HCT116 (cell line): ENCODE measurements around the gene KDM5C. TPM values are rescaled to one million over a fixed set of nuclear protein-coding genes. Genes with fewer than 3 reads are reported as not detected.
A peak's percentile ranks its signal among the peaks of the same experiment; 100 is the strongest.

ENCODE experiments used
- ATAC-seq: fragments of 200-7000 bp; cut with Tn5 transposase; 2 replicates; pipeline ENCODE4 v1.9.1; 2020; ENCODE audit warnings: mild to moderate bottlenecking, moderate library complexity
- BruUV-seq: library from RNA; stranded (reverse); fragments of 400-500 nt; replicated peaks from 2 replicates; lab custom pipeline; 2021; lab: Mats Ljungman, UMichigan
- CTCF ChIA-PET: fragments of 300-600 bp; sonication (Branson Sonifier 250); formaldehyde crosslinking; loops from one replicate; lab custom pipeline; 2021; ENCODE audit warnings: antibody characterized with exemption; lab: Charles Lee
- POLR2A ChIA-PET: fragments of 300-600, 350-600 bp; sonication (Branson Sonifier 250); formaldehyde crosslinking; loops from one replicate; lab custom pipeline; 2021; ENCODE audit warnings: antibody characterized with exemption; lab: Charles Lee
- RAD21 ChIA-PET, 2 experiments: fragments of 300-600 bp; sonication (Branson Sonifier 250); formaldehyde crosslinking; loops; one replicate each; lab custom pipeline; 2023; ENCODE audit warnings: low total read pairs in 2 of 2; ENCODE audit not compliant: uncharacterized antibody in 2 of 2, unreplicated experiment in 2 of 2, low non-redundant PET in 1 of 2; lab: Charles Lee
- DNase-seq: peaks from one replicate; pipeline ENCODE4 v3.0.0-alpha.2; 2010; ENCODE audit warnings: low read depth, low spot score
- H2AFZ ChIP-seq: fragments of 200-600 bp; shearing (Covaris generic), sonication (generic); 2 replicates; pipeline ENCODE4 v1.6.1; 2017; ENCODE audit warnings: low read depth, mixed run types, mixed read lengths, antibody characterized with exemption, low read length; ENCODE audit not compliant: poor library complexity, severe bottlenecking
- H3K27ac ChIP-seq: 2 replicates; pipeline ENCODE4 v1.5.1; 2012; ENCODE audit warnings: low read depth, low read length
- H3K27me3 ChIP-seq: fragments of 200-600 bp; sonication (generic); 2 replicates; pipeline ENCODE4 v1.6.1; 2016; ENCODE audit warnings: mixed run types, low read length, mixed read lengths; ENCODE audit not compliant: insufficient read depth
- H3K36me3 ChIP-seq, 2 experiments: fragments of 200-500 bp in 1 of 2; fragments of 200-600 bp in 1 of 2; sonication (Bioruptor generic) in 1 of 2; sonication (generic) in 1 of 2; 2 replicates each; pipeline versions ENCODE4 v1.5.1 to v1.6.1; 2014 to 2016; ENCODE audit warnings: low read length in 2 of 2, inconsistent platforms in 1 of 2, mixed read lengths in 1 of 2, mixed run types in 1 of 2; ENCODE audit not compliant: insufficient read depth in 2 of 2, control insufficient read depth in 1 of 2
- H3K4me1 ChIP-seq, 2 experiments: fragments of 200-600 bp in 1 of 2; sonication (generic) in 1 of 2; 2 replicates each; pipeline versions ENCODE4 v1.5.1 to v1.6.1; 2012 to 2017; ENCODE audit warnings: low read length in 2 of 2, inconsistent platforms in 1 of 2, mild to moderate bottlenecking in 1 of 2, mixed read lengths in 1 of 2, mixed run types in 1 of 2, moderate library complexity in 1 of 2; ENCODE audit not compliant: insufficient read depth in 2 of 2, control insufficient read depth in 1 of 2
- H3K4me2 ChIP-seq: fragments of 200-600 bp; sonication (generic); 2 replicates; pipeline ENCODE4 v1.6.1; 2017; ENCODE audit warnings: mixed run types, low read length, mixed read lengths
- H3K4me3 ChIP-seq, 2 experiments: fragments of 200-600 bp in 1 of 2; sonication (generic) in 1 of 2; replicated peaks in 1 of 2; 2 replicates each; pipeline ENCODE4 v1.5.1; 2011 to 2016; ENCODE audit warnings: low read length in 2 of 2, control low read depth in 1 of 2, low read depth in 1 of 2, mild to moderate bottlenecking in 1 of 2, mixed read lengths in 1 of 2, mixed run types in 1 of 2
- H3K79me2 ChIP-seq: fragments of 200-600 bp; sonication (generic); 2 replicates; pipeline ENCODE4 v1.6.1; 2017; ENCODE audit warnings: mild to moderate bottlenecking, mixed run types, low read length, moderate library complexity, mixed read lengths; ENCODE audit not compliant: insufficient read depth
- H3K9ac ChIP-seq: fragments of 200-600 bp; sonication (generic); 2 replicates; pipeline ENCODE4 v1.6.1; 2016; ENCODE audit warnings: low read length, mixed read lengths
- H3K9me2 ChIP-seq: fragments of 200-600 bp; sonication (generic), shearing (Covaris generic); 2 replicates; pipeline ENCODE4 v1.6.1; 2017; ENCODE audit warnings: mixed run types, mild to moderate bottlenecking, moderate library complexity; ENCODE audit not compliant: insufficient read depth
- H3K9me3 ChIP-seq, 2 experiments: fragments of 200-500 bp in 1 of 2; fragments of 200-600 bp in 1 of 2; sonication (Bioruptor generic) in 1 of 2; sonication (generic) in 1 of 2; 2 replicates each; pipeline ENCODE4 v1.6.1; 2014 to 2017; ENCODE audit warnings: low read length in 2 of 2, mixed read lengths in 2 of 2, inconsistent platforms in 1 of 2, low read depth in 1 of 2, mild to moderate bottlenecking in 1 of 2, mixed run types in 1 of 2, moderate library complexity in 1 of 2; ENCODE audit not compliant: control insufficient read depth in 1 of 2, insufficient read depth in 1 of 2
- H4K20me1 ChIP-seq: fragments of 200-600 bp; sonication (generic), shearing (Covaris generic); 2 replicates; pipeline ENCODE4 v1.6.1; 2017; ENCODE audit warnings: mixed run types, mild to moderate bottlenecking, moderate library complexity; ENCODE audit not compliant: insufficient read depth
- CBX3 ChIP-seq: IDR thresholded peaks from 2 replicates; pipeline ENCODE4 v1.6.1; 2012; ENCODE audit warnings: low read depth
- CEBPB ChIP-seq: IDR thresholded peaks from 2 replicates; pipeline ENCODE4 v1.6.1; 2012; ENCODE audit warnings: low read depth
- EGR1 ChIP-seq: IDR thresholded peaks from 2 replicates; pipeline ENCODE4 v1.6.1; 2012; ENCODE audit warnings: low read depth
- ELF1 ChIP-seq: IDR thresholded peaks from 2 replicates; pipeline ENCODE4 v1.6.1; 2012; ENCODE audit warnings: low read depth, borderline replicate concordance
- EZH2 ChIP-seq: fragments of 200-600 bp; sonication (generic); IDR thresholded peaks from 2 replicates; pipeline ENCODE4 v1.6.1; 2017; ENCODE audit warnings: antibody characterized with exemption, mixed run types
- FOSL1 ChIP-seq: IDR thresholded peaks from 2 replicates; pipeline ENCODE4 v1.6.1; 2012; ENCODE audit warnings: low read depth
- RAD21 ChIP-seq: IDR thresholded peaks from 2 replicates; pipeline ENCODE4 v1.6.1; 2012; ENCODE audit warnings: low read depth, mild to moderate bottlenecking
- SIN3A ChIP-seq: IDR thresholded peaks from 2 replicates; pipeline ENCODE4 v1.6.1; 2012; ENCODE audit warnings: low read depth
- ZNF274 ChIP-seq: fragments of 200-500 bp; sonication (Bioruptor generic); IDR thresholded peaks from 2 replicates; pipeline ENCODE4 v1.6.1; 2014; ENCODE audit warnings: mild to moderate bottlenecking, low read depth, low read length, inconsistent platforms
- intact Hi-C: fragments of 100-400 bp; cut with micrococcal nuclease; formaldehyde crosslinking; loops from 2 replicates; pipeline ENCODE4 v1.10.0; 2022
- total RNA-seq: library from RNA; stranded (reverse); gene quantifications from one replicate; pipeline ENCODE4 v1.2.1, GENCODE V29; 2021; ENCODE audit not compliant: unreplicated experiment
- TF ChIP-seq, protein P1 (sequence below): IDR thresholded peaks from 2 replicates; pipeline ENCODE4 v1.6.1; 2012
- TF ChIP-seq, protein P2 (sequence below): IDR thresholded peaks from 2 replicates; pipeline ENCODE4 v1.6.1; 2012

KDM5C gene
- total RNA-seq, 1 experiment from 2014 or later = 72.9 TPM

DNA sequence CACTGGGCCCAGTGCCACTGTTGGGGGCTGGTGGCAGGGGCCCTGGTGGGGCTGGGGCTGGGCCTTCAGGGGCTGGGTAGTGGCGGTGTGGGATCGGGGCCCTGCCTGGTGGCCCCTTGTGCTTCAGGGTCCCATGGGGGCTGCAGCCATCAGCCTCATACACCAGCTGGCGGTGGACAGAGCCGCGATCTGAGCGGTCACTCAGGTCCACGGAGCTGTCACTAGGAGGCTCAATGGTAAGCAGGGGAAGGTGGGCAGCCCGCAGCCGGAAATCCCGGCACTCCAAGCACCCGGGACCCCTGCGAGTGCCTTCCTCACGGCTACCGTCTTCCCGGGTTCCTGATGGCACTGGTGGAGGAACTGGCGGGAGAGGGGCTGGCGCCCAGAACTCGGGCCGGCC lies 25.5 kb upstream of the KDM5C start (continued):
- TF ChIP-seq FOSL1 (no peak), EZH2 (no peak), EGR1 (no peak), ELF1 (no peak), SIN3A (no peak), CBX3 (no peak), ZNF274 (no peak), CEBPB (no peak)
- TF ChIP-seq, protein P1, sequence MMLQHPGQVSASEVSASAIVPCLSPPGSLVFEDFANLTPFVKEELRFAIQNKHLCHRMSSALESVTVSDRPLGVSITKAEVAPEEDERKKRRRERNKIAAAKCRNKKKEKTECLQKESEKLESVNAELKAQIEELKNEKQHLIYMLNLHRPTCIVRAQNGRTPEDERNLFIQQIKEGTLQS = no peak

DNA sequence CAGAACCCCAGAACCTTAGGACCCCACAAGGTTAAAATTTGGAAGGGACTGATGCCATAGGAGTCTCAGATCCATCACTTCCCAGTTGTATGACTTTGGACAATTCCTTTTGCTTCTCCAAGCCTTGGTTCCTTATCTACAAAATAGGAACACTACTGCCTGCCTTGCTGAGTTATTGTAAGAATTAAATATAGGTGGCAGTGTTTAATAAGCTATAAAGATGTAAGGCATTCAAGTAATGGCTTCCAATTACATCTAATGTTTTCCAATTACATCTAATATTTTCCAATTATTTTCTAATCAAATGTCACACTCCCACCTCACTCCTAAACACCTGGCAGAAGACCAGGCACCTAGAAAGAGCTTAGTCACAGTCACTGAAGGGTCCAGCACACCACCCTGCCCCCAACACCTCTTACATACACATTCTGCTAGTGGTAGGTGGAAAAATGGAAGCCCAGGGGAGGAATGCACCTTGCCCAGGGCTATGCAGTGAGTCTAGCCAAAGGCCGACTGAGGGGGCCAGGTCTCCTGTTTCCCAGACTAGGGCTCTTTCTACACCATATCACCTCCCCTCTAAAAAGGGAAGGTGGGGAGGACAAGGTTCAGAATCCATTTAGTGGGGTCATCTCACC lies 24.5 kb upstream of the KDM5C start:
- Histone ChIP-seq H3K27ac (no peak overlapping the region), H3K9ac (no peak overlapping the region), H3K36me3 (no peaks in the 10 kb centered on the region), H3K9me3 (no peaks in the 10 kb centered on the region), H3K4me1 (no peaks in the 10 kb centered on the region), H2AFZ (no peak overlapping the region), H3K4me2 (no peak overlapping the region), H4K20me1 (no peaks in the 10 kb centered on the region), H3K9me2 (no peaks in the 10 kb centered on the region), H3K27me3 (no peaks in the 10 kb centered on the region), H3K4me3 (no peak overlapping the region), H3K79me2 (no peaks in the 10 kb centered on the region)
- ChIA-PET CTCF (no interaction called here), POLR2A (no interaction called here), RAD21 (no interaction called here)
- BruUV-seq = no TSS peak
- ATAC-seq (no peak), DNase-seq (no peak)
- peak; percentile 28; the same call in 1 of the 2 replicates for TF ChIP-seq RAD21
- TF ChIP-seq, protein P2, sequence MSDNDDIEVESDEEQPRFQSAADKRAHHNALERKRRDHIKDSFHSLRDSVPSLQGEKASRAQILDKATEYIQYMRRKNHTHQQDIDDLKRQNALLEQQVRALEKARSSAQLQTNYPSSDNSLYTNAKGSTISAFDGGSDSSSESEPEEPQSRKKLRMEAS = no peak
- intact Hi-C loops = no loop called here
